Left colon (tissue), 2 donors: ENCODE results near the gene NOTCH1. TPM values are rescaled to one million over a fixed set of nuclear protein-coding genes. Genes with fewer than 3 reads are reported as not detected.

Source experiments
- ATAC-seq: fragments of 200-7000 bp; cut with Tn5 transposase; one replicate; pipeline ENCODE4 v1.9.1; 2020; ENCODE audit warnings: mild to moderate bottlenecking, moderate library complexity
- DNase-seq, 2 donors: peaks; one replicate each; pipeline ENCODE4 v3.0.0-alpha.2; 2020
- intact Hi-C, 2 donors: fragments of 100-400 bp; cut with DNase I in 1 of 2; cut with micrococcal nuclease in 1 of 2; formaldehyde crosslinking; loops; one replicate each; pipeline versions ENCODE4 v1.11.2 to v1.14.0; 2022; cut with DNase I, micrococcal nuclease
- long read RNA-seq: library from polyadenylated mRNA; unstranded; transcript quantifications from one replicate; pipeline ENCODE4 v2.0.0, GENCODE V29; 2021
- total RNA-seq, 2 donors: library from RNA; stranded (reverse); fragmentation: NEBNext Ultra II Directional; extraction: Animal tissue kit (Norgen Biotek cat#: 25700); gene quantifications; one replicate each; pipeline ENCODE4 v1.2.1, GENCODE V29; 2021
- donor health status: DM: no; HTN: no; CAD: no.
- donor health status: DM: yes; HTN: yes; CAD: no.

The NOTCH1 gene
- 10 to 100 TPM; 49.5 to 72.2 TPM for total RNA-seq
- long read RNA-seq, partial matches to known transcripts, result 9 of 26 reads
- long read RNA-seq, other reads (novel, unspliced or antisense), result 17 of 26 reads

- peak; percentile 93 to 94 for DNase-seq
- peak; percentile 63 for ATAC-seq
- intact Hi-C loops, result no loop called here
Measured at GRCh38 chr9:136545965-136546696, at the start of gene NOTCH1. TSS of gene NOTCH1 (minus strand) at chr9:136546048. CDS start at chr9:136545786, 262 bp downstream.

DNA sequence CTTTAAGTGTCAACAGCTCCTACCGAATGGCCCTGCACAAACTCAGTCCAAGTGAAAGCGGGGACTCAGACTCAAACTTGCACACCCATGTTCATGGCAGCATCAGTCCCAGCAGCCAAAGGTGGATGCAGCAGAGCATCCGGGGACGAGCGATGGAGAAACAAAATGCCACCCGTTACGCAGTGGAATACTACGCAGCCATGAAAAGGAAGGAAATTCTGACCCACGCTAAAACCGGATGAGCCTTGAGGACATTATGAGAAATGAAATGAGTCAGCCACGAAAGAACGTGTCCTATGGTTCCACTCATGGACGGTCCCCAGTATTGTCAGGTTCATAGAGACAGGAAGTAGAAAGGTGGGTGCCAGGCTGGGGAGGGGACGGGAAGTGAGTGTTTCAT is 48.6 kb upstream of the NOTCH1 start:
- ATAC-seq, result no peak

DNA sequence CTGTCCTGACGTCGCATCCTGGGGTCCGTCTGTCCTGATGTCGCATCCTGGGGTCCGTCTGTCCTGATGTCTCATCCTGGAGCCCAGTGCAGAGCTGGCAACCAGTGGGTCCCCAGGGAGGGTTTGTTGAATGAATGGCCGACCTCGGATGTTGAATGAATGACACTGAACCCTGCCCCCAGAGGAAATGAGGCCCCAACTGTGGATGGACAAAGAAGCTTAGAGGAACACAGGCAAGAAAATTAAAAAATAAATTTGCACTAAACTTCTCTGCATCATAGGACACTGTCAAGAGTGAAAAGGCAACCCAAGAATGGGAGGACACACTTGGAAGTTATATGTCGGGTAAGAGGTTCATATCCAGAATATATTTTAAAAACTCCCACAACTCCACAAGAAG is 47.7 kb upstream of the NOTCH1 start:
- DNase-seq (no peak), ATAC-seq (no peak)
- intact Hi-C loops, result no loop called here

More for the DNA sequence above, 48.6 kb upstream of the NOTCH1 start:
- intact Hi-C loops, result no loop called here
- DNase-seq, result no peak

- DNase-seq (no peak), ATAC-seq (no peak)
- intact Hi-C loops, result no loop called here
Measured at GRCh38 chr9:136592666-136593065, 46.8 kb upstream of the NOTCH1 start.

GRCh38 chr9:136590821-136591752 is 45.2 kb upstream of the NOTCH1 start:
- peak; percentile 46 for ATAC-seq
- DNase-seq, result no peak
- intact Hi-C loops, result no loop called here

- ATAC-seq, result no peak
- intact Hi-C loops, result no loop called here
Measured at GRCh38 chr9:136589766-136590763, 44.2 kb upstream of the NOTCH1 start.

DNA sequence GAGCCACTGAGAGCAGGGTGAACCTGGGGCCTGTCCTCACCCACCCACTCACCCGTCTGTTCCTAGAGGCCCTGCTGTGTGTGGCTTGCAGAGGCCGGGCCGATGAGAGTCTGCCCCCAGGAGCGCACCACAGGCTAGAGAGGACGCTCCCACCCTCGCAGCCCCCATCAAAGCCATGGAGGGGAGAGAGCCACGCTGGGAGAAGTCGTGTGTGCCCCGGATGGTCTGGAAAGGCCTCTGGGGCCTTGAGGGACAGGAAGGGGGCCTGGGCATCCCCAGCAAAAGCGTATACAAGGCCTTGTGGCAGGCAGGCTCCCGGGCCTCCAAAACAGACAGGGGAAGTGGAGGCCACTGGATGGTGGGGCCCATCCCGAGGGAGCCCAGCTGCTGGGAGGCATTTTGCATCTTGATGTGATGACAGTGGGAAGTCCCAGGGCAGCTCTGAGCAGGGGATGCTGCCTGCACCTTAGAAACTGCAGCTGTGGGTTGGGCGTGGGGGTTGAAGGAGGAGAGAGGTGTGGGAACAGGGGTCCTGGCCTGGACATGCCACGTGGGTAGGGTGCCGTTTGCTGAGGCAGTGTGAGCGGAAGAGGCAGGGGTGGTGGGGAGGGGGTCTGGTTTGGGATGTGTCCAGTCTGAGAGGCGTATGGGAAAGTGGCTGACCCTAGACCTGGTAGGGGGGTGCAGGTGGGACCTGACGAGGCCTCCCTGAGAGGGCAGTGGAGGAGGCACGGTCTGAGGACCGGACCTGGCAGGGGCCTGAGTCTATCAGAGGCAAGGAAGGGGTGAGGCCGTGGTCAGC is 43.0 kb upstream of the NOTCH1 start:
- intact Hi-C loops, result no loop called here
- DNase-seq (no peak), ATAC-seq (no peak)

More at GRCh38 chr9:136589766-136590763, 44.2 kb upstream of the NOTCH1 start:
- no peak for DNase-seq

DNA sequence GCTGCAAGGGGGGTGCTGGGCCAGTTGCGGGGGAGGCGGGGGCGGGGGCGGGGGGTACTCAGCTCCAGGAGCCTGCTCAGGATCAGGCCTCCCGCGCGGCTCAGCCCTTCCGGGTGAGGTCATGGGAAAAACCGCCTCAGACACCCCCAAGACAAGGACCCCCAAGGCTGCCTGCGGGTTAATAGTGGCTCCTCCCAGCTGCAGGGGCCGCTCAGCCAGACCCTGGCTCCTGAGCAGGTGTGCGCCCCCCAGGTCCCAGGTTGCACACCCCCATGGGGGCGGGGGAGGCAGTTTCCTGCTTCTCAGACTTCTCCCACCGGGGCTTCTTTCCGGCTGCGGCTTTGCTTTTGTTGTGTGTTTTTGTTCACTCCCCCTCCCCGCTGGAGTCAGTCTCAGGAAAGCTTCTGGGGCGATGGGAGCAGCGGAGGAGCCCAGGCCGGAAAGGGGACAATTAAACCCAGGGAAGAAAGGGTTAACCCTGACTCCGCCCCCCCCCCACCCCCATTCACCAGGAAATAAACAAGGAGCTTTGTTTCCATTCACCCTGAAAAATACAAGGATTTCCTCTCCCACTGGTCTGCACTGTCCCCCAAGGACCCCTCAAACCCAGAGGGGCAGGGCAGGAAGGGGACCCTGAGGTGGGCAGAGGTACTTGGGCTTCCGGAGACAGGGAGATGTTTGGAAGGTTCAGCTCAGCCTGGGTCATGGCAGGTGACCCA is 42.3 kb upstream of the NOTCH1 start:
- intact Hi-C loops, result no loop called here
- DNase-seq (no peak), ATAC-seq (no peak)

- ATAC-seq (peak; percentile 47), DNase-seq (peak; percentile 72 to 75)
- intact Hi-C loops, result no loop called here
Measured at GRCh38 chr9:136587145-136587943, 41.5 kb upstream of the NOTCH1 start.

GRCh38 chr9:136586391-136586953 is 40.6 kb upstream of the NOTCH1 start:
- intact Hi-C loops, result no loop called here
- no peak for DNase-seq
- ATAC-seq, result no peak

DNA sequence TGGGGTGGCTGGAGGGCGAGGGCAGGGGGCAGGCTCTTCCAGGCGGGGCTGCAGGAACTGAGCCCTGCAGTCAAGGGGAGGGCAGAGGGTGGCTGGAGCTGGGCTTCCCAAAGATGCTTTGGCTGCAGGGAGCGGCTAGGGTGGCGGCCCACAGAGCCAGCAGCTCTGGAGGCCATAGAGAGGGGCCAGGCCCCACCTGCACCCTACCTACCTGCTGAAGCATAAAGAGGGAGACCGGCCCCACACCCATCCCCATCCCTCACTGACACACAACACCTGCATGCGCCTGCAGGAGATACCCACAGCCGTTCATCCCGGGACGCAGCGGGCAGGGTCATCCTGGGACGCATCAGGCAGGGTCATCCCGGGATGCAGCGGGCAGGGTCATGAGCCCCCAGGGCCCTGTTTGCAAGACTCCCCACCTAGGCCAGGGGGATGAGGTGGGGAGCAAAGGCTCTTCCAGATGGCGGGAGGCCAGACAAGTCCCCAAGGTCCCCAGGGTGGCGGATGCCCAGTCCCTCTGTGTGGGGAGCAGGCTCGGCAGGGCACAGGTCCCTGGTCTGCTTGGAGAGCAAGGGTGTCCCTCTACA is 39.8 kb upstream of the NOTCH1 start:
- no peak for ATAC-seq
- DNase-seq, result no peak

DNA sequence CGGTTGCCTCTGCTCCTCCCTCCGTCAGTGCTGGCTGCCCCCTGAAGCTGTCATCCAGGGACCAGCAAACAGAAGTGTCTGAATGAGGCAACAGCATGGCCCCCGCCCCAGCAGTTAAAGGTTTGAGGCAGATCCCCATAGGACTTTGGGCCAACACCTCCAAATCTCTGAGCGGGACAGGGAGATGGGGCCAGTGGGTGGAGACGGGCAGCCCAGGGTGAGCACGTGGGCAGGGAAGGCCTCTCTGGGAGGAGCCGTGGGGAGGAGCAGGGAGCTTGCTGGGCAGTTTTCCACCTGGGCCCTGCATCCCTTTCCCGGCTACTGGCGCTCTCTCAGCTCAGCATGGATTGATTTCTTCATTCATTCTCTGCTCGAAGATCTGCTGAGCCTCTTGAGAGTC is 39.1 kb upstream of the NOTCH1 start:
- ATAC-seq (peak; percentile 60), DNase-seq (no peak)
- intact Hi-C loops, result no loop called here

More for the DNA sequence above, 39.8 kb upstream of the NOTCH1 start:
- intact Hi-C loops, result no loop called here

DNA sequence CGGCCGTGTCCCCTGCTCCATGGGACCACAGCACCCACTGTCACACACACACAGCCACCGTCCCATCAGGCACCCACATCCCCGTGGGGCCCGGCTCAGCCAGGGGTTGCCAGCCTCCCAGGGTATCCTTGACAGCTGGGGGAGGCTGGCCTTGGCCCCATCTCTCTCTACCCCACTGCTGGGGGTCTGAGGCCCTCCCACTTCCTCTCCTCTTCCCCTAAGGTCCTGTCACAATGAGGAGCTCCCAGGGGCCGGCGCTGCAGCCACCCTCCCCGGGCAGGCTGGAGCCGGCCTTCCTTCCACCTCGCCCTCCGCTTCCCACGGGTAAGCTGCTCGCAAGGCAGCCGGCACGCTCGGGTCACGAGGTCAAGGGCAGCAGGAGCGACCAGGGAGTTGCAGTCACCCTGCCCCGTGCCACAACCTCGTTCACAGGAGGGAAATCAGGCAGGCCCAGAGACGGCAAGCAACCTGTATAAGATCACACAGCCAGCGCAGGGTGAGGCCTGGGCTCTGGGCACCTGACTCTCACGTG is 38.6 kb upstream of the NOTCH1 start:
- intact Hi-C loops, result no loop called here
- no peak for ATAC-seq
- DNase-seq, result no peak

DNA sequence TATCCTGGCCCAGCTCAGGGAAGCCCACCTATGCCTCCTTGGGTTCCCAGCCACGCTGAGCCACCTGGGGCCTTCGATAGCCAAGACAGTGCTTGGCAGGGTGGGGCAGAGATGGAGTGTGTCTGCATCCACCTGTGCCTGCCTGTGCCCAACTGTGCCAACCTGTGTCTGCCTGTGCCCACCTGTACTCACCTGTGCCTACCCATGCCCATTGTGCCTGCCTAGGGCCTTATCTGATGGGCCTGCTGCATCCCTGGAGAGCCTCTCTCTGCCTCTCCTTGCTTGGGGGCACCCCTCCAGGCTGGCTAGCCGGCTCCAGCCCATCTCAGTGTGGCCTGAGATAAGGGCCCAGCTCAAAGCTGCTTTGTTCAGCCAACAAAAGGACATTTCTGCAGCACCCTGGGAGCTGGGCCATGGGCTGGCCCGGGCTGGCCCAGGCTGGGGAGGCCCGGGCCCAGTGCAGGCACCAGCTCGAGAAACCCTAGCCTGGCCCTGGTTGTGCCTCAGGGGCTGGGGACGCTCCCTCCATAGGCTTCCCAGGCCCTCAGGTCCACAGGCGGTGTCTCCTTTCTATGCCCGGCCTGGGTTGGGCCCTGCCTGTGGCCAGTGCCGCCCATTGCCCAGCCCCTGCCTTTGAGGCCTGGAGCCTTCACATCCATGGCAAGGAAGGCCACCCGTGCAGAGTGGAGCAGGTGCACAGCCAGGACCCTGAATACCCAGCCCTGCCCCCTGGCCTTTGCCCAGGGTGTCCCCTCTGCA is 37.3 kb upstream of the NOTCH1 start:
- ATAC-seq (no peak), DNase-seq (no peak)
- intact Hi-C loops, result no loop called here
